Measurements from ENCODE around the gene LTBP3.
"Not testable (repeated sequence)": the region's sequence is repeated elsewhere in the genome, so short reads cannot be mapped to it uniquely, and the experiment has no call there.

LTBP3 gene

DNA sequence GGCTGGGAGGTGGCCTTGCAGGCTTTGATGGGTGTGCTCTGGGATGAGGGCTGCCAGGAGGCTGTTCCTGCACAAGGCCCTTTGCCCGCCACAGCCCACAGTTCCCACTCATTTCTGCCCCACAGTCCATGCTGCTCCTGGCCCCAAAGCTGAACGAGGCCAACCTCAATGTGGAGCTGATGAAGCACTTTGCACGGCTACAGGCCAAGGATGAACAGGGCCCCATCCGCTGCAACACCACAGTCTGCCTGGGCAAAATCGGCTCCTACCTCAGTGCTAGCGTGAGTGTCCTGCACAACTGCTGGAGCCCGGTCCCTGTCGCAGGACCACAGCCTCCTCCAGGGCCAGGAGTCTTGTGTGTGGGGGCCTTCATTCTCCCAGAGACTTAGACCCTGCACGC lies 23.1 kb downstream of the LTBP3 start:
- no peak for DNase-seq

- DNase-seq: no peak
Observed at GRCh38 chr11:65532388-65533064, 25.6 kb downstream of the LTBP3 start.

GRCh38 chr11:65530157-65530496 lies 28.0 kb downstream of the LTBP3 start:
- DNase-seq: no peak

DNA sequence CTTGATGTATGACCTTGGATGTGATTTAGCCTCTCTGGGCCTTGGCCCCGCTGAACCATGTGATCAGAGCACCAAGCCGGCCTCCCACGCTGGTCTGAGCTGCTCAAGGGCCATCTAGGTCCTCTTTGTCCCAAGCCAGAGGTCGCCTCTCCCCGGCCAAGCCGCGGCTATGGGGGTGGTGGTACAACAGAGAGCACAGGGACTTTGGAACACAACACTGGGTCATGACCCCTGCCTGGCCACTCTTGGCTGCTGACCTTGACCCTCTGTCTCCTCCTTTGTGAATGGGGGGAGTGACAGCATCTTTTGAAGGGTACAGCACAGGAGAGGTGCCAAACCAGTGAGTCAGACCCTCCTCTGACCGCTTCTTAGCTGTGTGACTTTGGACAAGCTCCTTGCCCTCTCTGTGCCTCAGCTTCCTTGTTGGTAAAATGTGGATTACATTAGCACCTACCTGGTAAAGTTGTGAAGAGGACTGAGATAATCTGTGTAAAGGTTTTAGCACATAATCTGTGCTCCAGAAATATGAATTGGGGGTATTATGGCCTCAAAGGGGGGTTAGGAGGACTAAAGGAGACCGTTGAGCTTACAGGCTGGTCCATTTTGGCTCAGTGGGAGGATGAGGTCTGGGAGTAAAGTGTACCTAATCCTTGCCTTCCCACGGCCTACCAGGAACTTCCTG lies 28.5 kb downstream of the LTBP3 start:
- no peak for DNase-seq

DNA sequence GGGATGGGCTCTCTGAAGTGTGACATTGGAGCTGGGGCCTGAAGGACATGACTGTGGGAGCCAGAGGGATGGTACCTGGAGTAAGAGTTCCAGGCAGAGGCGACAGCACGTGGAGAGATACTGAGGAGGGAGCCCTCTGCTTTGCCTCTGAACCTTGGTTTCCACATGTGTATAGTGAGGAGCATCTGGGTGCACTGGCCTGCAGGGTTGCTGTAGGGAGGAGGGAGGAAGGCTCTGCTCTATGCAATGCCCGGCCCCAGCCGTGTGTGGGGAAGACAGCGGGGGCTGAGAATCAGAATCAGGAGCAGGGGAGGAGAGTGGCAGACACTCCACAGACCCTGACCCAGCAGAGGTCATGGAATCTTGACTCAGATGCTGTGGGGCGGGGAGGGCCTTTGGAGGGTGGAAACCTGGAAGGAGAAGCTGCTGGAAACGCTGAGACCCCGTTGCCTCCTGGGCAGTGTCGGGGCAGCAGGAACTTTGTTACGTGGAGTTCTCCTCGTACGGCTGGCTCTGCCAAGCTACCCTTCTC lies 29.3 kb downstream of the LTBP3 start:
- no peak for DNase-seq

GRCh38 chr11:65526744-65527143 lies 31.4 kb downstream of the LTBP3 start:
- no peak for DNase-seq

DNA sequence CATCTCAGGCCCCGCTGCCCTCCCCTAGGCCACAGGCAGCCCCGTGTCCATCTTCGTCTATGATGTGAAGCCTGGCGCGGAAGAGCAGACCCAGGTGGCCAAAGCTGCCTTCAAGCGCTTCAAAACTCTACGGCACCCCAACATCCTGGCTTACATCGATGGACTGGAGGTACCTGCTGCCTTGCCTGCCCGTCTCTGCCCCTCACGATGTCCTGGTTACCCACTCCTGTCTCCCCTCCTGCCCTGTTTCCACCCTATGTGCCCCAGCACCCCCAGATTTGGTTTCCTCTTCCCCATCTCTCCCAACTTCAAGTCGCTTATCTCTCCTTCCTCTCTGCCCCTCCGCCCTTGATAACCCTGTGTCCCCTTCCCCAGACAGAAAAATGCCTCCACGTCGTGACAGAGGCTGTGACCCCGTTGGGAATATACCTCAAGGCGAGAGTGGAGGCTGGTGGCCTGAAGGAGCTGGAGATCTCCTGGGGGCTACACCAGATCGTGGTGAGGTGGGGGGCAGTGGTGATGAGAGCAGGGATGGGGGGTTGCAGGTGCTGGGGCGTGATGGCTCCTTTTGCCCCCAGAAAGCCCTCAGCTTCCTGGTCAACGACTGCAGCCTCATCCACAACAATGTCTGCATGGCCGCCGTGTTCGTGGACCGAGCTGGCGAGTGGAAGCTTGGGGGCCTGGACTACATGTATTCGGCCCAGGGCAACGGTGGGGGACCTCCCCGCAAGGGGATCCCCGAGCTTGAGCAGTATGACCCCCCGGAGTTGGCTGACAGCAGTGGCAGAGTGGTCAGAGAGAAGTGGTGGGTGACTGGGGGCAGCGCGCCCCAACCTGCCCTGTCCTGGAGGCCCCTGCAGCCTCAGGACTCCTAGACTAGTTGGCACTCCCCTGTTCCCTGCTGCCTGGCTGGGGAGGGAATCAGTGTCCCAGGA lies 32.3 kb downstream of the LTBP3 start:
- DNase-seq: no peak

GRCh38 chr11:65524741-65525545 lies 33.2 kb downstream of the LTBP3 start, which contains the start of gene SCYL1:
Gene SCYL1 (plus strand): TSS chr11:65525083. CDS start chr11:65525154, 71 bp downstream.
- peak; percentile 45 for DNase-seq

DNA sequence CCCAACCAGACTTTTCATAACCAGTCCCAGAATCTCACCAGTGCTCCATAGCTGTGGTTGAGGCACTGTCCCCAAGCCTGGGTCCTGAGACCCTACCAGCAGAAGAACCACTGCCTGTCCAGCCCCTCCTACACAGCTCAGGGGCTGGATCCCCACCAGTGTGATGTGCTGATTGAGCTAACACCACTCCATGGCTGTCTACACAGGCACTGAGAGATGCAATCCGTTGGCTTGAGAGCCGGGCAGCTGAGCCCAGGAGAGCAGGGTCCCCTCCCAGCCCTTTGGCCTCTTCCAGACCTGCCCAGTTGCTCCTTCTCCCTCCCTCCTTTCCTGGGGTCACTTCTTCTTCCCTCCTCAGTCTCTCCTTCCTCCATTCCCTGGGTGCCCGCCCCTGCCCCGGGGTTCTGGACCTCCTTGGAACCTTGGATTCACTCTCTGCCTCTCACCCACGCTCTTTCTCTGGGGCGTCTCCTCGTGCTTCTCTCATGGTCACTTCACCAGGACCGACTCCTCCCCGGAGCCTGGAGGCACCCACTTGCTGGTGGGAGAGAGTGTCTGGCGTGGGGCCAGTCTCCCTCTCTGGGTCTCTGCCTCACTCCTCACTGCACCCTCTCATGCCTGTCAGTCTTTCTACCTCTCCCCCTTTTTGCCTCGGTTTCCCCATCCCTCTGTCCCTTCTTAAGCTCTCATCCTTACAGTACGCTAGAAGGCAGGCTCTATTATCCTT lies 34.0 kb downstream of the LTBP3 start:
- DNase-seq: no peak

DNA sequence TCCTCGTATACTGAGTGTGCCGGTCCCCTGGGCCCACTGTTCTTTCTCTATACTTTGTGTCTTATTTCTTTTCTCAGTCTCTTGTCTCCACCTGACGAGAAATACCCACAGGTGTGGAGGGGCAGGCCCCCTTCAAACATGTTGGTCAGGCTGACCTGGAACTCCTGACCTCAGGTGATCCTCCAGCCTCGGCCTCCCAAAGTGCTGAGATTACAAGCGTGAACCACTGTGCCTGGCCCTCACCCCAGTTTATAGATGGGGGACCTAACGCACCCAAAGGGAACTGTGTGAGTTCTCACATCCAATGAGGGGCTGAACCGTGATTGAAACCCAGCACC lies 34.6 kb downstream of the LTBP3 start:
- not testable (repeated sequence) for DNase-seq

DNA sequence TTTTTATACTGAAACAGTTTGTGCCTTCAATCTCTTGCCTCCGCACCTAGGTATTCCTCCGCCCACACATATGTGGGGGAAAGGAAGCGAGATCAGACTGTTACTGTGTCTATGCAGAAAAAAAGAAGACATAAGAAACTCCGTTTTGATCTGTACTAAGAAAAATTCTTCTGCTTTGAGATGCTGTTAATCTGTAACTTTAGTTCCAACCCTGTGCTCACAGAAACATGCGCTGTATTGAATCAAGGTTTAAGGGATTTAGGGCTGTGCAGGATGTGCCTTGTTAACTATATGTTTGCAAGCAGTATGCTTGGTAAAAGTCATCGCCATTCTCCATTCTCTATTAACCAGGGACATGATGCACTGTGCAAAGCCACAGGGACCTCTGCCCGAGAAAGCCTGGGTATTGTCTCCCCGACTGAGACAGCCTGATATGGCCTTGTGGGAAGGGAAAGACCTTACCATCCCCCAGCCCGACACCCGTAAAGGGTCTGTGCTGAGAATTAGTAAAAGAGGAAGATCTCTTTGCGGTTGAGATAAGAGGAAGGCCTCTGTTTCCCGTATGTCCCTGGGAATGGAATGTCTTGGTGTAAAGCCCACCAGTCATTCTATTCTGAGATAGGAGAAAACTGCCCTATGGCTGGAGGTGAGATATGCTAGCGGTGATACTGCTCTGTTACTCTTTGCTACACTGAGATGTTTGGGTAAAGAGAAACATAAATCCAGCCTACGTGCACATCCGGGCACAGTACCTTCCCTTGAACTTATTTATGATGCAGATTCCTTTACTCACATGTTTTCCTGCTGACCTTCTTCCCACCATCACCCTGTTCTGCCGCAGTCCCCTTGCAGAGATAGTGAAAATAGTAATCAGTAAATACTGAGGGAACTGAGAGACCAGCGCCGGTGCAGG lies 35.2 kb downstream of the LTBP3 start:
- DNase-seq: not testable (repeated sequence)

GRCh38 chr11:65521777-65522521 lies 36.2 kb downstream of the LTBP3 start:
- DNase-seq: not testable (repeated sequence)

DNA sequence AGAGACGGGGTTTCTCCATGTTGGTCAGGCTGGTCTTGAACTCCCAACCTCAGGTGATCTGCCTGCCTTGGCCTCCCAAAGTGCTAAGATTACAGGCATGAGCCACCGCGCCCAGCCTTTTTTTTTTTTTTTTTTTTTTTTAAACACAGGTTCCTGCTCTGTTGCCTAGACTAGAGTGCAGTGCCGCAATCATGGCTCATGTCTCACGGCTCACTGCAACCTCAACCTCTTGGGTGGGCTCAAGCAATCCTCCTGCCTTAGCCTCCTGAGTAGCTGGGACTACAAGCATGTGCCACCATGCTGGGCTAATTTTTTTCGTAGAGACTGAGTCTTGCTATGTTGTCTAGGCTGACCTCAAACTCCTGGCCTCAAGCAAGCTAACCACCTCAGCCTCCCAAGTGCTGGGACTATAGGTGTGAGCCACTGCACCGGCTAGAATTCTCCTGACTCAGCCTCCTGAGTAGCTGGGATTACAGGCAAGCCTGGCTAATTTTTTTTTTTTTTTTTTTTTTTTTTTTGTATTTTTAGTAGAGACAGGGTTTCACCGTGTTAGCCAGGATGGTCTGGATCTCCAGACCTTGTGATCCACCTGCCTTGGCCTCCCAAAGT lies 39.1 kb downstream of the LTBP3 start:
- DNase-seq: not testable (repeated sequence)

DNA sequence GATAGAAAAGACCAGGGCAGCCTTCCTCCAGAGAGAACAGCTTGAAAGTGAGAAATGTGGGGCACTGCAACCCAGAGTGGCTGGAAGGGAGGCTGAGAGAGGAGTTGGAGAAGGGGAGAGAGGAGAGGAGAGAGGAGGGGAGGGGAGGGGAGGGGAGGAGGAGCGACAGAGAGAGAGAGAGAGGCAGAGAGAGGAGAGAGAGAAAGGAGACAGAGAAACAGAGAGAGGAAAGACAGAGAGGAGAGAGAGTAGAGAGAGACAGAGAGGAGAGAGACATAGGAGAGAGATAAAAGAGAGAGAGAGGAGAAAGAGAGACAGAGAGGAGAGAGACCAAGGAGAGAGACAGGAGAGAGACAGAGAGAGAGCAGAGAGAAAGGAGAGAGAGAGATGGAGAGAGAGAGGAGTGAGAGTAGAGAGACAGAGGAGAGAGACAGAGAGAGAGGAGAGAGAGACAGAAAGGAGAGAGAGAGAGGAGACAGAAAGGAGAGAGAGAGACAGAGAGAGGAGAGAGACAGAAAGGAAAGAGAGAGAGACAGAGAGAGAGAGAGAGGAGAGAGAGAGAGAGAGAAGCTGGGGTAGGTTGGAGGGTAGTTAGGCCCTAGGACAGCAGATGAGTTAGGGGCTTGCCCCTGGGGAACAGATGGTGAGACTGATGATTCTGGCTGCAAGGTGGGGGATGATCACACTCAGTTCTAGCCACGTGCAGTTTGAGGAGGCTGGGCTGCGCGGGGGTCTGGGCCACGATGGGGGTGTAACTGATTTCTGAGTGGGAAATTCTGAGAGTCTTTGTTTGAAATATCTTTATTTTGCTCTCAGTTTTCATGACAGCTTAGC lies 41.8 kb downstream of the LTBP3 start:
- DNase-seq: no peak

DNA sequence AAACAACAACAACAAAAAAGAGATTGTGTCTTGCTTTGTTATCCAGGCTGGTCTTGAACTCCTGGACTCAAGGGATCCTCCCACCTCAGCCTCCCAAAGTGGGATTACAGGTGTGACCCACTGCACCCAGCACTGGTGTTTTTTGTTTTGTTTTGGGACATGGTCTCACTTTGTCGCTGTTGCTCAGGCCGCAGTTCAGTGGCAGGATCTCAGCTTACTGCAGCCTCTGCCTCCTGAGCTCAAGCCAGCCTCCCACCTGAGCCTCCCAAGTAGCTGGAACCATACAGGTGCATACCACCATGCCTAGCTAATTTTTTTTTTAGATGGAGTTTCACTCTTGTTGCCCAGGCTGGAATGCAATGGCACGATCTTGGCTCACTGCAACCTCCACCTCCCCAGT lies 45.8 kb downstream of the LTBP3 start:
- DNase-seq: not testable (repeated sequence)

- DNase-seq: peak; percentile 94
Observed at GRCh38 chr11:65506772-65507505, 51.2 kb downstream of the LTBP3 start.

DNA sequence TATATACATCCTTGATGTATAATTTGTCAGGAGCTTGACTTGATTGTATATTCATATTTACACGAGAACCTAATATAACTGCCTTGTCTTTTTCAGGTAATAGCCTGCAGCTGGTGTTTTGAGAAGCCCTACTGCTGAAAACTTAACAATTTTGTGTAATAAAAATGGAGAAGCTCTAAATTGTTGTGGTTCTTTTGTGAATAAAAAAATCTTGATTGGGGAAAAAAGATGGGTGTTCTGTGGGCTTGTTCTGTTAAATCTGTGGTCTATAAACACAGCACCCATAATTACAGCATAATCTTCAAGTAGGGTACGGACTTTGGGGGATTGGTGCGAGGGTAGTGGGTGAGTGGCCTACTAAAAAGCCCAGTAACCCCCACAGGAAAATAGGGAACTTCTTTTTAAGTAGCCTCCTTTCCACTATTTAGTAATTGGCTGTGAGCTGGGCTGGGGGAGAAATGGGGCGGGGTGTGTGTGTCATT lies 51.8 kb downstream of the LTBP3 start:
- DNase-seq: no peak

Data from NCI-H526 treated with DMSO at 0.1 percent for 48 hours (cell line).